HUES64 (cell line): ENCODE data around the gene MITF.

Experiments
- H3K27ac ChIP-seq: 2 replicates; pipeline ENCODE4 v1.7.0; 2013; ENCODE audit warnings: low read depth, low read length, inconsistent platforms
- H3K27me3 ChIP-seq: 2 replicates; pipeline ENCODE4 v1.6.1; 2013; ENCODE audit warnings: mild to moderate bottlenecking, low read length; ENCODE audit not compliant: insufficient read depth
- H3K36me3 ChIP-seq: 2 replicates; pipeline ENCODE4 v1.6.1; 2013; ENCODE audit warnings: mild to moderate bottlenecking, low read length; ENCODE audit not compliant: insufficient read depth
- H3K4me1 ChIP-seq: 2 replicates; pipeline ENCODE4 v1.6.1; 2013; ENCODE audit warnings: mild to moderate bottlenecking, low read length, moderate library complexity; ENCODE audit not compliant: insufficient read depth
- H3K4me3 ChIP-seq: 2 replicates; pipeline ENCODE4 v1.5.1; 2013; ENCODE audit warnings: mild to moderate bottlenecking, low read length, moderate library complexity
- H3K9ac ChIP-seq: 2 replicates; pipeline ENCODE4 v1.6.1; 2013; ENCODE audit warnings: mild to moderate bottlenecking, low read depth, low read length
- H3K9me3 ChIP-seq: 2 replicates; pipeline ENCODE4 v1.6.1; 2013; ENCODE audit warnings: low read depth, low read length; ENCODE audit not compliant: insufficient read depth
- WGBS: fragments of 150-250, 120-280 bp; methylation state at CpG from one replicate; pipeline ENCODE4 v1.1.7; 2013; ENCODE audit warnings: missing lambda C conversion rate; 5-methylcytosine and 5-hydroxymethylcytosine counted together

Gene MITF

GRCh38 chr3:69842789-69843188, 103.5 kb downstream of the MITF start:
- Histone ChIP-seq H3K27ac (no peak overlapping the region), H3K9ac (no peak overlapping the region), H3K4me3 (no peak overlapping the region), H3K4me1 (no peaks in the 10 kb centered on the region), H3K27me3 (no peaks in the 10 kb centered on the region), H3K36me3 (no peaks in the 10 kb centered on the region), H3K9me3 (no peaks in the 10 kb centered on the region)
- 100% methylated on average over 2 of the region's 3 CpGs for WGBS

GRCh38 chr3:69844706-69845105, 105.4 kb downstream of the MITF start:
- WGBS: 93% methylated on average over 1 of the region's 1 CpG

DNA sequence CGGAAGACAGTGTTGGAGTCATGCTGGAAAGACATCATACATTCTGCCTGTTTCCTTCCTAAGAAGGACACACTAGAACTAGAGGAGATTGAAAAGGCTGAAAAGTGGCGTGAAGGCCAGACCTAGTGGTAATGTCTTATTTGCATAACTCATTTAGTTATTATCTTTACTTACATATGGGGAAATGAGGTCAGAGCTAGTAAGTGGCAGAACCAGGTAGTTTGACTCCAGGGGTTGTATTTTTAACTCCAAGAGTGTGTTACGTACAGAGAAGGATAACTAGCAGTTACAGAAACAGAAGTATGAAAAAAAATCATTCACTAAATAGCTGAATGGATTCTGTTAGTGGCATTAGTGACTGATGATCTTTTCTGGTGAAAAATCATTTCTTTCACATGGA, 108.0 kb downstream of the MITF start:
- Histone ChIP-seq H3K4me1 (no peaks in the 10 kb centered on the region), H3K9ac (no peak overlapping the region), H3K4me3 (no peak overlapping the region), H3K27ac (no peak overlapping the region), H3K36me3 (no peaks in the 10 kb centered on the region), H3K9me3 (no peaks in the 10 kb centered on the region), H3K27me3 (no peaks in the 10 kb centered on the region)
- WGBS: 88% methylated on average over 2 of the region's 3 CpGs

More at GRCh38 chr3:69844706-69845105, 105.4 kb downstream of the MITF start:
- no peak overlapping the region for H3K4me3 ChIP-seq
- no peaks in the 10 kb centered on the region for H3K36me3 ChIP-seq
- H3K4me1 ChIP-seq: no peaks in the 10 kb centered on the region
- no peak overlapping the region for H3K27ac ChIP-seq
- H3K27me3 ChIP-seq: no peaks in the 10 kb centered on the region
- H3K9me3 ChIP-seq: no peaks in the 10 kb centered on the region
- H3K9ac ChIP-seq: no peak overlapping the region

DNA sequence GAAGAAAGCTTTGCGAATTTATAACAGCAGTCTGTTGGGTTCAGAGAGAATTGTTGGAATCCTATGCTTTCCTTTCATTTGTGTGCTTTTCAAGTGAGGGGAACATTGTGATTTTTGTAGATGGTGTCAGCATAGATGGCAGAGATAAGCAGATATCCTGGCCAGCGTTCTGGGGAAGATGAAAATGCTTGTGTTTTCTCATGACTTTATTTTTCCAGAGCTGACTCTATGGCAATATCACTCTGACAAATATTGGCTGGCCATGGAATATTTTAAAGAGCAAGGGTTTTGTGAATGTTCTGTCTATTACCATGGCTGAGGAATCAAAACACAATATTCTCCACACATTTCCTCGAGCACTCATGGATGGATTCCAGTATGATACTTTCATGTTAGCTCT, 108.8 kb downstream of the MITF start:
- Histone ChIP-seq H3K9me3 (no peaks in the 10 kb centered on the region), H3K27me3 (no peaks in the 10 kb centered on the region), H3K4me3 (no peak overlapping the region), H3K4me1 (no peaks in the 10 kb centered on the region), H3K27ac (no peak overlapping the region), H3K36me3 (no peaks in the 10 kb centered on the region), H3K9ac (no peak overlapping the region)
- WGBS: 91% methylated on average over 2 of the region's 3 CpGs

- H3K4me1 ChIP-seq: no peaks in the 10 kb centered on the region
- H3K27ac ChIP-seq: no peak overlapping the region
- H3K9ac ChIP-seq: no peak overlapping the region
- no peaks in the 10 kb centered on the region for H3K9me3 ChIP-seq
- no peak overlapping the region for H3K4me3 ChIP-seq
- no peaks in the 10 kb centered on the region for H3K27me3 ChIP-seq
- H3K36me3 ChIP-seq: no peaks in the 10 kb centered on the region
These were observed 111.6 kb downstream of the MITF start for GRCh38 chr3:69850849-69851248.

GRCh38 chr3:69853027-69853426, 113.8 kb downstream of the MITF start:
- WGBS: 90% methylated on average over 3 of the region's 3 CpGs
- H3K4me1 ChIP-seq: no peaks in the 10 kb centered on the region
- H3K27ac ChIP-seq: no peak overlapping the region
- no peaks in the 10 kb centered on the region for H3K9me3 ChIP-seq
- no peak overlapping the region for H3K4me3 ChIP-seq
- H3K9ac ChIP-seq: no peak overlapping the region
- H3K36me3 ChIP-seq: no peaks in the 10 kb centered on the region
- H3K27me3 ChIP-seq: no peaks in the 10 kb centered on the region

DNA sequence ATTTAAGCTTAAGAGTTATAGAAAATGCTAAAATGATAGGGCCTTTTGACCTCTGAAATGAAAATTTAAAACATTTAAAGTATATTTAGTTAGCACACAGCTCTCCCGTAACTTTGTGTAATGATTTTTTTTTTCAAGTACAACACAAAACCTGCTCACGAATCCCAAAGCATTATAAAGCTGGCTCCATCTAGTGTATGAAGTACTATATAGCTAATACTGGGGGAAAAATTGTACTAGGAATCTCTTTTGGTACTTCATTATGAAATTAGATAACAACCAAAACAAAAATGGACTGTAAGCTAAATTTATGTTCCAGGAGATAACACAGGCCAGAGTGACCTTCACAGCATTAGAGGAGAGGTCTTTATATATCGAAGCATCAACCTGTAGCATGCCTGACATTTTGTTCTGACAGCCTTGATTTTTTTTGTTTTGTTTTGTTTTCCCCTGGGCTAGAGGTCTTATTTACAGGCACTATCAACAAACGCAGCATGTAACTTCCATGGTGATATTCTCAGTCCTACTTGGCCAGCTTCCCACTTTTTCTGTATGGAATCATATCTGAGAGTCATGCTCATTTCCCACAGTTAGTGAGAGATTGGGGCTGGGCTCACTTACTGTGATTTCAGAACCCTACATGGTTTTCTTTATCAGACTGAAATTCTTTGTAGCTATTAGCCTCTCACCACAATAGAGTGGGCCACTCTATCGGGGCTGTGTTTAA, 116.3 kb downstream of the MITF start:
- H3K27ac ChIP-seq: no peak overlapping the region
- H3K36me3 ChIP-seq: no peaks in the 10 kb centered on the region
- WGBS: 80% methylated on average over 3 of the region's 5 CpGs
- no peak overlapping the region for H3K9ac ChIP-seq
- H3K4me1 ChIP-seq: no peaks in the 10 kb centered on the region
- no peaks in the 10 kb centered on the region for H3K27me3 ChIP-seq
- H3K4me3 ChIP-seq: no peak overlapping the region
- no peaks in the 10 kb centered on the region for H3K9me3 ChIP-seq

GRCh38 chr3:69856965-69857705, 117.9 kb downstream of the MITF start:
- no peaks in the 10 kb centered on the region for H3K9me3 ChIP-seq
- WGBS: 86% methylated on average over 2 of the region's 3 CpGs

DNA sequence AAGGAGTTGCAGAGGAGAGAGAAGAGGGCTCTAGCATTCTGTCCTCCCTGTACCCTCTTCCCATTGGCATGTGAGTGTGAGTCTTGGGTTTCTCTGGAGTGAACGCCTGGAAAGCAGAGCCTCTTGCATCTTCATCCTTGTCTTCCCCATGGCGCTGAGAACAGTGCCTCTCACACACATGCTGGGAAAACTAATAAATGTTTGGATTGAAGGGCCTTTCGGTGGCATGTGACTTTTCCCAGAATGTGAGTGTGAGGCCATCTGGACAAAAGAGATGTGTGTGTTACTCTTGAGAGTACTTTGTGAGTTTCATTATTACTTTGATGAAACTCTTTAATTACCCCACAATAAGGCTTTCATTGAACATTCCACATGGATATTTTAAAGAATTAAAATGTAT, 122.3 kb downstream of the MITF start:
- Histone ChIP-seq H3K27me3 (no peaks in the 10 kb centered on the region), H3K4me3 (no peak overlapping the region), H3K4me1 (no peaks in the 10 kb centered on the region), H3K27ac (no peak overlapping the region), H3K9me3 (no peaks in the 10 kb centered on the region), H3K36me3 (no peaks in the 10 kb centered on the region), H3K9ac (no peak overlapping the region)
- 95% methylated on average over 3 of the region's 3 CpGs for WGBS

More at GRCh38 chr3:69856965-69857705, 117.9 kb downstream of the MITF start:
- Histone ChIP-seq H3K27me3 (no peaks in the 10 kb centered on the region), H3K36me3 (no peaks in the 10 kb centered on the region), H3K4me1 (no peaks in the 10 kb centered on the region), H3K27ac (no peak overlapping the region), H3K4me3 (no peak overlapping the region), H3K9ac (no peak overlapping the region)

- Histone ChIP-seq H3K4me1 (no peaks in the 10 kb centered on the region), H3K27ac (no peak overlapping the region), H3K27me3 (no peaks in the 10 kb centered on the region), H3K9ac (no peak overlapping the region), H3K4me3 (no peak overlapping the region), H3K9me3 (no peaks in the 10 kb centered on the region), H3K36me3 (no peaks in the 10 kb centered on the region)
- WGBS: 96% methylated on average over 3 of the region's 3 CpGs
These were observed 124.9 kb downstream of the MITF start for GRCh38 chr3:69864141-69864540.

GRCh38 chr3:69864766-69865165, 125.5 kb downstream of the MITF start:
- H3K27ac ChIP-seq: no peak overlapping the region
- H3K4me1 ChIP-seq: no peaks in the 10 kb centered on the region
- no peaks in the 10 kb centered on the region for H3K9me3 ChIP-seq
- H3K36me3 ChIP-seq: no peaks in the 10 kb centered on the region
- 77% methylated on average over 2 of the region's 2 CpGs for WGBS
- H3K9ac ChIP-seq: no peak overlapping the region
- H3K4me3 ChIP-seq: no peak overlapping the region
- no peaks in the 10 kb centered on the region for H3K27me3 ChIP-seq
